ENCODE measurements around the gene PIGS. TPM values are rescaled to one million over a fixed set of nuclear protein-coding genes. Genes with fewer than 3 reads are reported as not detected.

Gene PIGS
- total and polyA plus RNA-seq, 2 of the 4 experiments (the other 2 are of a cell fraction): 28.7 to 78.9 TPM

DNA sequence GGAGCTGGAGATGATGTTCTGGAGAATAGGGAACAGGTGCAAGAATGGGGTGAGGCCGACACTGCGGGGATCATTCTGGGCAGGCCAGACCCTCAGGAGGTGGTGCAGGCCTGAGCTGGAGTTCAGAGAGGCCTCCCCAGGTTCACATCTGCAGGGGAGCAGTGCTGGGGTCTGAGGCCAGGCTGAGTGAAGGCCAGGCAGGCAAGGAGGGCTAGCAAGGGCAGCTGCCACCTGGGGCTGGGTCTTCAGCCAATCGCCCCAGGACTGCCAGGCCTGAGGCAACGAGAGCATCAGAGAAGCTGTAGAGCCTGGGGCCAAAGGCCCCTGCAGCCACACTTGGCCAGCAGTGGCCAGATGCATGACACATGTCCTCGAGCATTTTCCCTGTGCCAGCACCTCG is 50.6 kb downstream of the PIGS start:
- 90% methylated on average over 4 of the region's 6 CpGs; no CpG with 5 or more reads in 1 of the 2 experiments for WGBS, 2 experiments (ENCODE audit: extremely low coverage in 2 of 2, insufficient read length in 1 of 2)
- ChIA-PET POLR2A (ENCODE audit: unreplicated experiment) (no interaction called here), CTCF (interaction anchor here (0.5 kb wide), 1 partner anchor 17 kb away, joined by 5 read pairs; no protein-coding TSS in a partner anchor)
- Histone ChIP-seq H3K4ac (ENCODE audit: low read depth, low read length) (no peak overlapping the region), H4K8ac (ENCODE audit: low read depth in 2 of 2, low read length in 2 of 2) (no peak overlapping the region), H2AK5ac (ENCODE audit: low read depth, low read length) (no peak overlapping the region), H4K91ac (ENCODE audit: insufficient read depth, low read depth, low read length) (no peak overlapping the region), H3K27ac (ENCODE audit: insufficient read depth, low read length) (no peak overlapping the region), H4K20me1 (ENCODE audit: insufficient read depth, low read length) (no peaks in the 10 kb centered on the region; the same call in 1 of the 2 replicates), H3K18ac (ENCODE audit: low read depth, low read length) (no peak overlapping the region), H2BK120ac (ENCODE audit: low read depth, low read length) (no peak overlapping the region), H2AK9ac (replicated peaks; ENCODE audit: low read depth, low read length, poor library complexity) (no peak overlapping the region), H3K9me3 (ENCODE audit: control insufficient read depth, insufficient read depth, low read length) (no peaks in the 10 kb centered on the region), H3K9ac (ENCODE audit: low read depth, low read length) (no peak overlapping the region), H2BK20ac (ENCODE audit: low read depth, low read length) (no peak overlapping the region), H3K27me3 (ENCODE audit: control insufficient read depth, insufficient read depth, low read length) (peaks cover 34% of the 10 kb centered on the region), H3K79me1 (ENCODE audit: low read depth in 1 of 2, low read length in 2 of 2) (no peaks in the 10 kb centered on the region), H3K23ac (ENCODE audit: low read depth, low read length) (no peak overlapping the region), H2BK5ac (ENCODE audit: low read depth, low read length, poor library complexity, severe bottlenecking) (no peak overlapping the region), H3K56ac (ENCODE audit: extremely low read depth, insufficient read depth, low read length) (no peak overlapping the region), H3K14ac (replicated peaks; ENCODE audit: low read depth, low read length) (no peak overlapping the region), H2BK15ac (ENCODE audit: low read depth, low read length) (no peak overlapping the region), H4K5ac (ENCODE audit: low read depth, low read length) (no peak overlapping the region), H3K4me2 (ENCODE audit: low read depth, low read length) (no peak overlapping the region), H2AFZ (replicated peaks; ENCODE audit: low read length, poor library complexity) (no peak overlapping the region), H3K4me3 (ENCODE audit: insufficient read depth, low read depth, low read length) (no peak overlapping the region), H3K9me1 (ENCODE audit: insufficient read depth, low read length) (no peaks in the 10 kb centered on the region; the same call in 1 of the 2 replicates), H3K36me3 (ENCODE audit: control insufficient read depth, insufficient read depth, low read length) (no peaks in the 10 kb centered on the region), H3K4me1 (ENCODE audit: control insufficient read depth, insufficient read depth, low read length) (peaks cover 8% of the 10 kb centered on the region)
- no TSS peak for BruUV-seq (replicated peaks)
- intact Hi-C loops (cut with micrococcal nuclease) (no loop called here), in situ Hi-C loops (cut with MboI; ENCODE audit: low sequenced_read_pairs) (no loop called here), dilution Hi-C loops (cut with HindIII; ENCODE audit: low sequenced_read_pairs, unreplicated experiment) (no loop called here)
- ATAC-seq (ENCODE audit: low read depth) (no peak), DNase-seq (no peak)
- no peak for TF ChIP-seq MXI1 (IDR thresholded peaks at IDR 0.05; ENCODE audit: borderline replicate concordance, low read depth, low read length)
- no peak for TF ChIP-seq CHD1 (IDR thresholded peaks at IDR 0.05; ENCODE audit: low read depth, low read length)
- TF ChIP-seq SMC3 (IDR thresholded peaks at IDR 0.05; ENCODE audit: low read depth, low read length): no peak
- TF ChIP-seq MAZ (IDR thresholded peaks at IDR 0.05; ENCODE audit: borderline replicate concordance, low read depth, low read length): no peak
- no peak for TF ChIP-seq CEBPB (IDR thresholded peaks at IDR 0.05; ENCODE audit: low read depth, low read length)
- no peak for TF ChIP-seq MAFK (IDR thresholded peaks at IDR 0.05; ENCODE audit: low read depth, low read length)
- TF ChIP-seq BHLHE40 (IDR thresholded peaks at IDR 0.05; ENCODE audit: low read depth, low read length): no peak

Measured in IMR-90 (cell line).